HuH-7 (cell line): ENCODE data around the gene CALN1.
A peak's percentile ranks its signal among the peaks of the same experiment; 100 is the strongest.
"Not testable (repeated sequence)": the region's sequence is repeated elsewhere in the genome, so short reads cannot be mapped to it uniquely, and the experiment has no call there.

Experiments
- DNase-seq: peaks from one replicate; pipeline ENCODE4 v3.0.0; 2011; ENCODE audit warnings: low spot score

CALN1 gene

GRCh38 chr7:72408966-72409637 is 3.0 kb downstream of the CALN1 start:
- DNase-seq = no peak

GRCh38 chr7:72406820-72407403 is 5.2 kb downstream of the CALN1 start:
- no peak for DNase-seq

- no peak for DNase-seq
These were observed 6.3 kb downstream of the CALN1 start for GRCh38 chr7:72405871-72406270.

GRCh38 chr7:72405418-72405817 is 6.7 kb downstream of the CALN1 start:
- DNase-seq = no peak

- DNase-seq = no peak
These were observed 7.4 kb downstream of the CALN1 start for GRCh38 chr7:72404743-72405142.

- DNase-seq = no peak
These were observed 8.6 kb downstream of the CALN1 start for GRCh38 chr7:72403458-72404076.

- DNase-seq = no peak
These were observed 18.1 kb downstream of the CALN1 start for GRCh38 chr7:72394016-72394415.

- DNase-seq = no peak
These were observed 20.2 kb downstream of the CALN1 start for GRCh38 chr7:72391821-72392377.

- DNase-seq = no peak
These were observed 26.0 kb downstream of the CALN1 start for GRCh38 chr7:72386118-72386517.

- DNase-seq = no peak
These were observed 49.9 kb downstream of the CALN1 start for GRCh38 chr7:72362246-72362645.

GRCh38 chr7:72345208-72345727 is 66.9 kb downstream of the CALN1 start:
- no peak for DNase-seq

GRCh38 chr7:72343991-72344390 is 68.1 kb downstream of the CALN1 start:
- no peak for DNase-seq

- DNase-seq = not testable (repeated sequence)
These were observed 68.8 kb downstream of the CALN1 start for GRCh38 chr7:72343354-72343753.

- DNase-seq = no peak
These were observed 74.6 kb downstream of the CALN1 start for GRCh38 chr7:72337390-72338167.

GRCh38 chr7:72336632-72337389 is 75.3 kb downstream of the CALN1 start:
- DNase-seq = no peak

GRCh38 chr7:72336382-72336631 is 75.8 kb downstream of the CALN1 start:
- DNase-seq = no peak

GRCh38 chr7:72335561-72336381 is 76.4 kb downstream of the CALN1 start:
- DNase-seq = no peak

- no peak for DNase-seq
These were observed 77.4 kb downstream of the CALN1 start for GRCh38 chr7:72334698-72335097.

GRCh38 chr7:72334066-72334465 is 78.1 kb downstream of the CALN1 start:
- DNase-seq = peak; percentile 51

- no peak for DNase-seq
These were observed 85.3 kb downstream of the CALN1 start for GRCh38 chr7:72326811-72327210.

GRCh38 chr7:72326365-72326764 is 85.8 kb downstream of the CALN1 start:
- no peak for DNase-seq
